IPS DF 6.9 (cell line): ENCODE data around the gene ZYG11A.

Experiments
- DNase-seq: peaks from one replicate; pipeline ENCODE4 v3.0.0-alpha.2; 2013; ENCODE audit warnings: low read depth, low spot score
- H3K27ac ChIP-seq: one replicate; pipeline ENCODE4 v1.5.1; 2013; ENCODE audit warnings: low read length, control low read depth
- H3K27me3 ChIP-seq: 2 replicates; pipeline ENCODE4 v1.6.1; 2013; ENCODE audit warnings: mild to moderate bottlenecking, low read length; ENCODE audit not compliant: control insufficient read depth, insufficient read depth
- H3K36me3 ChIP-seq: 2 replicates; pipeline ENCODE4 v1.6.1; 2013; ENCODE audit warnings: low read length; ENCODE audit not compliant: control insufficient read depth, insufficient read depth
- H3K4me1 ChIP-seq: 2 replicates; pipeline ENCODE4 v1.6.1; 2013; ENCODE audit warnings: low read length; ENCODE audit not compliant: control insufficient read depth, insufficient read depth
- H3K4me3 ChIP-seq: 2 replicates; pipeline ENCODE4 v1.5.1; 2013; ENCODE audit warnings: mild to moderate bottlenecking, low read length
- H3K9me3 ChIP-seq: 2 replicates; pipeline ENCODE4 v1.6.1; 2013; ENCODE audit warnings: low read length, inconsistent platforms; ENCODE audit not compliant: control insufficient read depth, insufficient read depth
- WGBS: extraction: QIAGEN DNeasy Blood & Tissue Kit; methylation state at CpG from one replicate; pipeline ENCODE4 v1.1.7; 2013; ENCODE audit warnings: mixed read lengths, missing lambda C conversion rate; ENCODE audit not compliant: insufficient read length, insufficient coverage; 5-methylcytosine and 5-hydroxymethylcytosine counted together

The ZYG11A gene

GRCh38 chr1:52904927-52905698 is 62.6 kb downstream of the ZYG11A start:
- H3K4me3 ChIP-seq: no peak overlapping the region
- H3K27ac ChIP-seq: no peak overlapping the region
- no peaks in the 10 kb centered on the region for H3K27me3 ChIP-seq
- H3K4me1 ChIP-seq: peaks cover 2% of the 10 kb centered on the region; the same call in 1 of the 2 replicates
- WGBS: no CpG with 5 or more reads among the region's 20 CpGs
- no peaks in the 10 kb centered on the region for H3K36me3 ChIP-seq
- no peaks in the 10 kb centered on the region for H3K9me3 ChIP-seq
- DNase-seq: no peak

- no peak overlapping the region for H3K4me3 ChIP-seq
- WGBS: no CpG with 5 or more reads among the region's 6 CpGs
- H3K9me3 ChIP-seq: no peaks in the 10 kb centered on the region
- H3K4me1 ChIP-seq: no peaks in the 10 kb centered on the region
- H3K27me3 ChIP-seq: no peaks in the 10 kb centered on the region
- no peak overlapping the region for H3K27ac ChIP-seq
- no peaks in the 10 kb centered on the region for H3K36me3 ChIP-seq
- DNase-seq: no peak
These were observed 63.6 kb downstream of the ZYG11A start for GRCh38 chr1:52906135-52906603.

- WGBS: no CpG with 5 or more reads among the region's 9 CpGs
- H3K36me3 ChIP-seq: no peaks in the 10 kb centered on the region
- H3K9me3 ChIP-seq: no peaks in the 10 kb centered on the region
- peaks cover 4% of the 10 kb centered on the region for H3K4me1 ChIP-seq
- H3K4me3 ChIP-seq: no peak overlapping the region
- no peak for DNase-seq
- no peaks in the 10 kb centered on the region for H3K27me3 ChIP-seq
- H3K27ac ChIP-seq: no peak overlapping the region
These were observed 64.7 kb downstream of the ZYG11A start for GRCh38 chr1:52907068-52907811.

- no peak for DNase-seq
- Histone ChIP-seq H3K27ac (no peak overlapping the region), H3K27me3 (no peaks in the 10 kb centered on the region), H3K9me3 (no peaks in the 10 kb centered on the region), H3K4me3 (no peak overlapping the region), H3K4me1 (peaks cover 4% of the 10 kb centered on the region), H3K36me3 (no peaks in the 10 kb centered on the region)
- WGBS: no CpG with 5 or more reads among the region's 10 CpGs
These were observed 65.2 kb downstream of the ZYG11A start for GRCh38 chr1:52907812-52908153.

- H3K9me3 ChIP-seq: no peaks in the 10 kb centered on the region
- no peaks in the 10 kb centered on the region for H3K27me3 ChIP-seq
- H3K36me3 ChIP-seq: no peaks in the 10 kb centered on the region
- DNase-seq: no peak
- no peak overlapping the region; the same call in 1 of the 2 replicates for H3K4me3 ChIP-seq
- H3K4me1 ChIP-seq: peaks cover 4% of the 10 kb centered on the region
- WGBS: no CpG with 5 or more reads among the region's 10 CpGs
- no peak overlapping the region for H3K27ac ChIP-seq
These were observed 69.0 kb downstream of the ZYG11A start for GRCh38 chr1:52911541-52911940.

GRCh38 chr1:52913014-52913413 is 70.5 kb downstream of the ZYG11A start:
- Histone ChIP-seq H3K4me3 (no peak overlapping the region), H3K9me3 (no peaks in the 10 kb centered on the region), H3K27ac (no peak overlapping the region), H3K36me3 (no peaks in the 10 kb centered on the region), H3K27me3 (no peaks in the 10 kb centered on the region), H3K4me1 (peaks cover 4% of the 10 kb centered on the region)
- no CpG with 5 or more reads among the region's 3 CpGs for WGBS
- DNase-seq: no peak

- Histone ChIP-seq H3K36me3 (no peaks in the 10 kb centered on the region), H3K27ac (no peak overlapping the region), H3K27me3 (no peaks in the 10 kb centered on the region), H3K4me1 (peaks cover 4% of the 10 kb centered on the region), H3K9me3 (no peaks in the 10 kb centered on the region), H3K4me3 (no peak overlapping the region)
- WGBS: no CpG with 5 or more reads among the region's 8 CpGs
- DNase-seq: no peak
These were observed 71.0 kb downstream of the ZYG11A start for GRCh38 chr1:52913537-52913936.

GRCh38 chr1:52914463-52914862 is 71.9 kb downstream of the ZYG11A start:
- no peak overlapping the region for H3K27ac ChIP-seq
- no peaks in the 10 kb centered on the region for H3K27me3 ChIP-seq
- H3K36me3 ChIP-seq: no peaks in the 10 kb centered on the region
- peaks cover 4% of the 10 kb centered on the region for H3K4me1 ChIP-seq
- H3K9me3 ChIP-seq: no peaks in the 10 kb centered on the region
- H3K4me3 ChIP-seq: no peak overlapping the region
- no CpG with 5 or more reads among the region's 5 CpGs for WGBS
- no peak for DNase-seq

- WGBS: no CpG with 5 or more reads among the region's 2 CpGs
- H3K9me3 ChIP-seq: no peaks in the 10 kb centered on the region
- DNase-seq: no peak
- no peaks in the 10 kb centered on the region for H3K27me3 ChIP-seq
- H3K27ac ChIP-seq: no peak overlapping the region
- no peaks in the 10 kb centered on the region for H3K36me3 ChIP-seq
- no peak overlapping the region for H3K4me3 ChIP-seq
- peaks cover 4% of the 10 kb centered on the region for H3K4me1 ChIP-seq
These were observed 72.8 kb downstream of the ZYG11A start for GRCh38 chr1:52915211-52915854.

- no CpG with 5 or more reads among the region's 7 CpGs for WGBS
- no peak for DNase-seq
- no peak overlapping the region for H3K27ac ChIP-seq
- H3K36me3 ChIP-seq: no peaks in the 10 kb centered on the region
- peaks cover 4% of the 10 kb centered on the region for H3K4me1 ChIP-seq
- no peaks in the 10 kb centered on the region; the same call in 1 of the 2 replicates for H3K27me3 ChIP-seq
- no peak overlapping the region for H3K4me3 ChIP-seq
- H3K9me3 ChIP-seq: no peaks in the 10 kb centered on the region
These were observed 73.3 kb downstream of the ZYG11A start for GRCh38 chr1:52915855-52916220.
